ENCODE data around the gene LINGO4.

The LINGO4 gene

GRCh38 chr1:151835596-151835995 lies 30.4 kb upstream of the LINGO4 start:
- in situ Hi-C loops (cut with MboI; ENCODE audit: low sequenced_read_pairs), result no loop called here

DNA sequence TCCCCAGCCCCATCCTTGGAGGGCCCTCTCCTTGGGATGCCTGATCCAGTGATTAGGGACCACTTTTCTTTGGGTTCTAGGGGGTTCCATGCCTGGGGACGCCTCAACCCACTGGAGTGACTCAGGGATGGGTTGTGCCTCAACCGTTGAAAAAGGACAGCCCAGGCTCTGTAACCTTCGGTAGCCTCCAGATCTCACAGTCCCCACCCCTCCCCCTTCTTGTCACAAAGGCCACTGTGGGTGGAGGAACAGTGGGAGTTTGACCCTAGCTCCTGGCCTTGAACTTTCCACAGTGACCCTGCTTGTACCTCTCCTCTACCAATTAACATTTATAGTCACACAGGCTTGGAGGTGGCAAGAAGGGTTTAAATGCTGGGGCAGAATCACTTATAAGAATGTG lies 29.0 kb upstream of the LINGO4 start:
- in situ Hi-C loops (cut with MboI; ENCODE audit: low sequenced_read_pairs), result no loop called here

- in situ Hi-C loops (cut with MboI; ENCODE audit: low sequenced_read_pairs), result no loop called here
Observed at GRCh38 chr1:151833172-151833900, 28.1 kb upstream of the LINGO4 start.

- in situ Hi-C loops (cut with MboI; ENCODE audit: low sequenced_read_pairs), result no loop called here
Observed at GRCh38 chr1:151832318-151832980, 27.2 kb upstream of the LINGO4 start.

- in situ Hi-C loops (cut with MboI; ENCODE audit: low sequenced_read_pairs), result no loop called here
Observed at GRCh38 chr1:151831605-151832004, 26.4 kb upstream of the LINGO4 start, which contains the start of gene RORC. Gene RORC, minus strand, starts transcription at chr1:151831802. Its CDS starts 38 bp downstream, at chr1:151831764.

DNA sequence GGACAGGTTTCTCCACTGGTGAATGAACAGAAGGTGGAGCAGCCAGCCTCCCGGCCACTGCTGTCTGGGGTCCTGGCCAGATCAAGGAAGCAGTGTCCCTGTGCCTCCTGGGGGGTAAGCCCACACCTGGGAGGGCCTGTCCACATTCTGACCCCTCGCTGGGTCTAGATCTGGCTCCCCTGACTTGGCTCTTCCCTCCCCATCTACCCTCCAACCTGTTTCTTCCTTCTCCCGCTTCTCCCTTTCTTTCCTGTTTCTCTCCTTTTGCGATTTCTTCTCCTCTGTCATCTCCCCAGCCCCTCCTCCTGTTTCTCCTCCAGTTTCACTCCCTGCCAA lies 26.0 kb upstream of the LINGO4 start:
- in situ Hi-C loops (cut with MboI; ENCODE audit: low sequenced_read_pairs), result no loop called here

GRCh38 chr1:151830055-151830454 lies 24.8 kb upstream of the LINGO4 start:
- in situ Hi-C loops (cut with MboI; ENCODE audit: low sequenced_read_pairs), result no loop called here

- in situ Hi-C loops (cut with MboI; ENCODE audit: low sequenced_read_pairs), result no loop called here
Observed at GRCh38 chr1:151829352-151830046, 24.3 kb upstream of the LINGO4 start.

DNA sequence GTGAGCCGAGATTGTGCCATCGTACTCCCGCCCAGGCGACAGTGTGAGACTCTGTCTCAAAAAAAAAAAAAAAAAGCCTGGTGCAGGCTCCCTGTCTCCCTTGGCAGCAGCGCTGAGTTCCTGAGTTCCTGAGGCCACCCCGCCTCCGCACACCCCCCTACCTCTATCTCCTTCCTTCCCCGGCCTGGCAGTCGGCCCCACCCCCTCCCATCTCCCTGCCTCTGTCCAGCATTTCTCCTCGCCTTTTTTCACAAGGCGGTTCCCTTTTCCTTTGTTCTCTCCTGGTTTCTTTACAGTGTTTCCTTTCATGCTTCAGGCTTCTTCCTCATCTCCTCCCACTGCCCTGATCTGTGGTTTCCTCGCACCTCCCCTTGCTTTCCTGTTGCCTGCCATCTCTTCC lies 23.7 kb upstream of the LINGO4 start:
- in situ Hi-C loops (cut with MboI; ENCODE audit: low sequenced_read_pairs), result no loop called here

GRCh38 chr1:151827853-151828252 lies 22.6 kb upstream of the LINGO4 start:
- in situ Hi-C loops (cut with MboI; ENCODE audit: low sequenced_read_pairs), result no loop called here

DNA sequence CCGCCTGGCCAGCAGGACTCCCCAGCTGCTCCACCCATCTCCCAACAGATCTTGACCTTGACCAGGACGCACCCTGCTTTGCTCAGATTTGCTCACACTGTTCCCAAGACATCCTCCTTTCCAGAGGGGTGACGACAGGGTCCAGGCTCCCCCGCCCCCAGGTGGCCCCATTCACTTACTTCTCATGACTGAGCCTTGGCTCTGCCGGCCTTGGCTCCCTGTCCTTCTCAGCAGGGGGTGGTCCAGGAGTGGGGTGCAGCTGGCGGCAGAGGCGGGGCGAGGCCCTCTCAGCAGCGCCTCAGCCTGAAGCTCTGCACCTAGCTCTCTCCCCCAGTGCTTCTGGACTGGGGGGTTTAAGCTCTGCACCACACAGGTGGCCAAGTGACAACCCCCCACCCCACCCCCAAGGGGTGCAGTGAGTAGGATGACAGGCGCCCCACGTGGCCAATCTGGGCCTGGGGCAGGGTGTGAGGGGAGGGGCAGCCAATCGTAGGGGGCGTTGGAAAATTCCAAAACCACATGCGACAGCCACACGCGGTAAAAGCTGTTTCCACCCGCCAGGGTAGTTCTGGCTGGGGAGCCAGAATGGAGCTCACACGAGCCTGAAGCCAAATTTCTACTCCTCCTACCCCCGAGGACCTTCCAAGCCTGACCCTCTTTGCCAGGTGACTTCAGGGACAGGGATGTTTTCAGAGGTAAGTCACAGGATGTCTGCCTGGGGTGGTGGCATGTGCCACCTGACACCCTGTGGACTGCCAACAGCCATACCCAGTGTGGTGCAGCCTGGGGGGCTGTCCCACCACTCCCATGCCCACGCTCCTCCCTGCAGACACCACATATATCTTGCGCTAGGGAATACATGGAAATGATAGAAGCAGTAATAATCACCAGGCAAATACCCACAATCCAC lies 20.8 kb upstream of the LINGO4 start:
- in situ Hi-C loops (cut with MboI; ENCODE audit: low sequenced_read_pairs), result no loop called here

GRCh38 chr1:151825204-151825603 lies 20.0 kb upstream of the LINGO4 start:
- in situ Hi-C loops (cut with MboI; ENCODE audit: low sequenced_read_pairs), result no loop called here

DNA sequence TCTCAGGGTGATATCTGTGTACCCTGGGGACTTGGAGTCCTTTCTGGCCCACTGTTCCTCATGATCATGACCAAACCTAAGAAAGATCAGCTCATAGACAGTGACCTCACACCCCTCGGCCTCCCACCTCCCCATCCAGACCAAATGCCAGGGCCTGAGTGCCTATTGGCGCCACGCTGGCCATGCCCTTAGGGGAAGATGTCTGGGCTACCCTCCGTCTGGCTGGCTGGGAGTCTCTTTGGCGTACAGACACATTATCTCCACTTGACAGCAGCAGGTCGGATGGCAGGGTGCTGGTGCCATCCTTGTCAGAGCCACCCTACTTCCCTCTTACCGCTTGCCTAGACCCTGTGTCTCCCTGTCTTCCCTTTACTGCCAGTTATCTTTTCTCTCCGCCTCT lies 18.0 kb upstream of the LINGO4 start:
- in situ Hi-C loops (cut with MboI; ENCODE audit: low sequenced_read_pairs), result no loop called here

- in situ Hi-C loops (cut with MboI; ENCODE audit: low sequenced_read_pairs), result no loop called here
Observed at GRCh38 chr1:151822404-151822803, 17.2 kb upstream of the LINGO4 start.

- in situ Hi-C loops (cut with MboI; ENCODE audit: low sequenced_read_pairs), result no loop called here
Observed at GRCh38 chr1:151820940-151821339, 15.7 kb upstream of the LINGO4 start.

DNA sequence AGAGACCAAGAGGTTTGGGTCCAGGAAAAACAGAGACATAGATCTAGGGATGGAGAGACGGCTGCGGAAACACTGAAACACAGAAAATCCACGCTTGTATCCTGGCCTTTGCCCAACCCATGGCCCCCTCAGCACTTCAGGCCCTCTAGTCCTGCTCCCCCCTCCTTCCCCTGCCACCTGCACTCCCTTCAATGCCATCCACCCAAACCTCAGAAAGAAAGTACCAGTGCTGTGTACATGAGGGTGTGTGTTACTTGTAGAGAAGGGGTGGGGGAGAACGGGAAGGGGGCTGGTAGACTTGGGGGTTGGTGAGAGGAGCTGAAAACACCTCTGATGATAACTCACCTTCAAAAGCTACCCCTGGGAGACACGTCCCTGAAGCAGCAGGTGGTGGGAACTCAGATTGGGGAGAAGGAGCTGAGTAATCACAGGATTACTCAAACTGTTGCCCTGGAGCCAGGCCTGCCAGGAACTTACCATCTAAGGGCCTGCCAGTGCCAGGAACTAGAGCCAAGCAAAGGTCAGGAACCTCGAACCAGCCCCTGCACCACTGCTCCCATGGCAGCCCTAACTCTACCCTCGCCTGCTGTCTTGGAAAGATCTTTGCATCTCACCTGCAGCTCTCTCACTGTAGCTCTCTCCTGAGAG lies 14.9 kb upstream of the LINGO4 start:
- in situ Hi-C loops (cut with MboI; ENCODE audit: low sequenced_read_pairs), result no loop called here

GRCh38 chr1:151819227-151819835 lies 14.1 kb upstream of the LINGO4 start:
- in situ Hi-C loops (cut with MboI; ENCODE audit: low sequenced_read_pairs), result no loop called here

DNA sequence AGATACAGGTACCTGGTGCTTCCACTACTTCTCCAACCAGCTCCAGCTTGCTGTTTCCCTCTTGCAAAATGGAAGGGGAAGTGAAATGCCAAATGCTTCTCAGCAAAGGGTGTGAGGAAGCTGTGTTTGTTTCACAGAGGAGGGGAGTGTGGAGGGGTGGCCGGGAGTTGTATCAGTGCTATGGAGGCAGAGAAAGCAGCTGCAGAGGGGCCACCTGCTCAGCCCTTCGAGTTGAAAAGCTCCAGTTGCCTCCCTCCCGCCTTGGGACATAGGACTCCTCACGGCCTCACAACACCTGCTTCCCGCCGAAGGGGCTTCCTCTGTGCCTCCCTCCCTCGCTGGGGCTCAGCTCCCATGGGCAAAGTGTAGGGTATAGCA lies 12.1 kb upstream of the LINGO4 start:
- in situ Hi-C loops (cut with MboI; ENCODE audit: low sequenced_read_pairs), result no loop called here

GRCh38 chr1:151816548-151817352 lies 11.5 kb upstream of the LINGO4 start:
- in situ Hi-C loops (cut with MboI; ENCODE audit: low sequenced_read_pairs), result no loop called here

Measured in HL-60/S4 treated with retinoic acid at 250 ng/mL for 4 days and 3 days (cell line).